Skeletal muscle cell (primary cell): Measurements from ENCODE around the gene KIF18B.
A peak's percentile ranks its signal among the peaks of the same experiment; 100 is the strongest.

Experiments used
- DNase-seq: peaks from one replicate; pipeline ENCODE4 v3.0.0-alpha.2; 2010; ENCODE audit warnings: low read depth
- H3K4me3 ChIP-seq: 2 replicates; pipeline ENCODE4 v1.5.1; 2011; ENCODE audit warnings: low read depth, mild to moderate bottlenecking, control low read depth, low read length, moderate library complexity

Gene KIF18B

DNA sequence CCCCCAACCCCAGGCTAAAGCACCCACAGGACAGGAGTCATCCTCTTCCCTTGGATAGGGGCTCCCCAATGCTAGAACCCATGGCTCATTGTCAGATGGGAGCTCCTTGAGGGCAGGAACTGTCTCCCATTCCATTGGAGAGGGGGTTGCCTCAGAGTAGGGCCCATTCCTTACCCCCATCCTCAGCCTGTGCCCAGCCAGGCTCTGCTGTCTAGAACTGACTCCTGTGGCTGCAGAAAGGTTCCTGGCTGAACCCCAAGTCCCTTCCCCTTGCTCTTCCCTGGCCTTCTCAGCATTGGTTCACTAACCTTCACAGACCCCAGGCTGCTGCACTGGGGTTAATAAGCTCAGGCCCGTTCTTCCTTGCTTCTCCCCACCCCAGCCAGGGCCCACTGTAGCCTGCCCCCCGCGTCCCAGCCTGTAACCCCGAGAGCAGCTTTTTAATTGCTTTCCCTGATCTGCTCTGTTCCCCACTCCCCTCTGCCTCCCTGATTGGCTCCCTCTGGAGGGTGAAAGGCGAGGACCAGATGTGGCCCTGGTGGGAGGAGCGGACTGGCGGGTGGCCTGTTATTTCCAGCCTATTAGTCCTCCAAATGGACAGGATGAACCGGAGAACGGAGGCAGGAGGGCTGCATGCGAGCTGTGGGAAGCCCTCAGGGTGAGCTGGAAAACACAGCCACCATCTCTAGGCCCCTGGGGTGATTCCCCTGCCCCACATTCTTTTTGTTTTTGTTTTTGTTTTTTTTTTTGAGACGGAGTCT, 26.3 kb downstream of the KIF18B start:
- H3K4me3 ChIP-seq = no peak overlapping the region
- no peak for DNase-seq

DNA sequence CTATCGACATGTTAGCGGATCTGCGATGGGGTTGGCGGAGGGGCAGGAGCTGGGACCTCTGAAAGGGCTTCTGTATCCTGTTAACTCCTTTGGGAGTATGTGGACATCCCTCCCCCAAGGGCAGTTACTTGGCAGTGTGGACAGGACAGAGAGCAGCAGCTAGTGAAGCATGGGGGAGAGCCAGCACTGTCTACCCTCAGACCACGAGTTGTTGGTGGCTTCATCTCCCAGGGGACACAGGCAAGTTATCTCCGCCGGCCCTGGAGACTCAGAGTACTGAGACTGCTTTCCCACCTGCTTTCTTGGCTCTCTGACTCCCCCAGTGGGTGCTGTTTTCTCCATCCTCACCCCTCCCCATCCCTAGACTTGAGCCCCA, 27.0 kb downstream of the KIF18B start:
- DNase-seq = no peak
- H3K4me3 ChIP-seq = no peak overlapping the region

DNA sequence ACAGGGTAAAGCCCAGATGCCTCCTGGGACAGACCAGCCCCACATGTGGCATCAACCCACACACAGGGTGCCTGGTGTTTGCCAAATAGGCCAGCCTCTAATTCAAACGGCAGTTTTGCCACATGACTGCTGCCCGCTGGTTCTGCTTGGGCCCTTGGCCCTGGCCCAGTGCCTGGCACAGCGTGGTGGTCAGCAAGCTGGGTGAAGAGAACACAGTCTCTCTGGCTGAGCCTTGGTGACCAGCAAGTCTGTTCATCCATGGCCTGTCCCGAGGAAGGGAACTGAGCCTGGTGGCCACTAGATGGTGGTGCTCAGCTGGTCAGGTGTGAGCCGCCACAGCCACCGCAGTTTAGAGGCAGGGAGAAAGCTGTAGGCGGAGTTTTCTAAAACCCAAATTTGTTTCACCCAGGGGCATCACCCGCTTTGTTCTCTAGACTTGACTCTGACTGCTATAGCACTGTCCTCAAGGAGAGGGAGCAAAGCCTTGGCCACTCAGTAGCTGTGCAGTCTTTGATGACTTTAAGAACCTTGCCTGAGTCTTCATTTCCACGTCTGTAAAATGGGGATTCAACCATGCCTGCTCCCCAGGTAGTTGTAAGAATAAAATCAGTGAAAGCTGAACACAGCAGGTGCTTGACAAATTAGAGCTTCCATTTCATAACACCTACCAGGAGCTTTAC, 27.5 kb downstream of the KIF18B start:
- peak; percentile 36 for DNase-seq

DNA sequence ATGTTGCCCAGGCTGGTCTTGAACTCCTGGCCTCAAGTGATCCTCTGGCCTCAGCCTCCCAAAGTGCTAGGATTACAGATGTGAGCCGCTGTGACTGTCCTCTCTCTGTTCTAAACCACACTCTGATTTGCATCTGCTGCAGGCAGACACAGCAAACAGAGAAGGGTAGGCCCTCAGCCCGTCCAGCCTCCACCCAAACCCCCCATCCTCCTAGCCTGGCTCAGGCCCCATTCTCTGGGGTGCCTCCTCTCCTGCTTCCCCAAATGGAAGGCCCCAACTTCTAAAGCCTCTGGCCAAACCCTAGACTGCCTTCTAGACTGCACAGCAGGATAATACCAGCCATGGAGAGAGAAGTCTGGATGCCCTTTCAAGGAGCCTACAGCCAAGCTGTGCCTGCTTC, 28.2 kb downstream of the KIF18B start:
- H3K4me3 ChIP-seq = no peak overlapping the region
- no peak for DNase-seq

More for the DNA sequence above, 27.5 kb downstream of the KIF18B start:
- no peak overlapping the region for H3K4me3 ChIP-seq

DNA sequence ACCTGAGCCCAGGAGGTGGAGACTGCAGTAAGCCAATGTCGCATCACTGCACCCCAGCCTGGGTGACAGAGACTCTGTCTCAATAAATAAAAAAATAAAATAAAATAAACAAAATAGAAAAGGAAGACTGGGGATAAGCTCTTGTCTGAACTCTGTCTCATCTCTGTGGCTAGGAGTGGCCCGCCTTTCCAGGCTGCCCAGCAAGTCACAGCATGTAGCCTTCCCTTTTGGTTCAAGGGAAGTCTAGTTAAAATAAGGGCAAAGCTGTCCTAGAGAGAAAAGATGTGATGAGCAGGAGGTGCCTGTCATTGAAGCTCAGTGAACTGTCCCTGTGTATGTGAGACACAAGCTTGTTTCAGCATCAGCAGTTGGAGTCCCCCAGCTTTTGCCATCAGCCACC, 29.6 kb downstream of the KIF18B start:
- no peak overlapping the region for H3K4me3 ChIP-seq
- no peak for DNase-seq

DNA sequence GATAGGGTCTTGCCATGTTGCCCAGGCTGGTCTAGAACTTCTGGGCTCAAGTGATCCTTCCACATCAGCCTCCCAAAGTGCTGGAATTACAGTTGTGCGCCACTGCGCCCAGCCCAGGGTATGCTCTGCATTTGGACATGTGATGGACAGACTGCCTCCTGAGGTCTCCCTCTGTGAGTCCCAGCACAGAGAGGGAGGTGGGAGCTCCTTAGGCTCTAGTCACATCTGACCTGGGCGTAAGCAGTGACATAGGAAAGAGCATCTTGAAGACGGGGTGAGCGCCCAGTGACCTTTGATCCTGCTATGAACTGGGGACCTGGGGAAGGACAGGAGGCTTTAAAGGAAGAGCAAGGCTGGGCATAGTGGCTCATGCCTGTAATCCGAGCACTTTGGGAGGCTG, 30.1 kb downstream of the KIF18B start:
- no peak for DNase-seq
- no peak overlapping the region for H3K4me3 ChIP-seq

DNA sequence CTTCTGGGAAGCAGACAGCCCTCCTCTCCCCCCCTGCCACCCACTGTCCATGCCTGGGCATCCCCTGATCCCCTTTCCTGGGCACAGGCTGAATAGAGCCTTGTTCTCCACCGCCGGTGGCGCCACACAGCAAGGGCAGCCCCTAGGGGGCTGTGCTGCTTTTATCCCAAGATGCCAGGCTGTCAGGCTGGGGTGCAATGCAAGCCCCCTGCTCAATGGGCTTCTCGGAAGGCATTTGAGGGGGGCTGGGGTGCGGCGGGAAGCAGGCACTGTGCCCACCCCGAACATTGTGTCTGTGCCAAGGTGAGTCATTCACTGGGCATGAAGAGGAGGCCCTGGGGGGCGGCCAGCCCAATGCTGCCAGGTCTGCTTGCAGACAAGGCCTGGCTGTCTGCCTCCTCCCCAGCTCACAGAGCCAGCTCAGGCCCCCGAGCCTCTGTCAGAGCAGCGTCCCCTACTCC, 30.8 kb downstream of the KIF18B start:
- no peak for DNase-seq
- H3K4me3 ChIP-seq = no peak overlapping the region

DNA sequence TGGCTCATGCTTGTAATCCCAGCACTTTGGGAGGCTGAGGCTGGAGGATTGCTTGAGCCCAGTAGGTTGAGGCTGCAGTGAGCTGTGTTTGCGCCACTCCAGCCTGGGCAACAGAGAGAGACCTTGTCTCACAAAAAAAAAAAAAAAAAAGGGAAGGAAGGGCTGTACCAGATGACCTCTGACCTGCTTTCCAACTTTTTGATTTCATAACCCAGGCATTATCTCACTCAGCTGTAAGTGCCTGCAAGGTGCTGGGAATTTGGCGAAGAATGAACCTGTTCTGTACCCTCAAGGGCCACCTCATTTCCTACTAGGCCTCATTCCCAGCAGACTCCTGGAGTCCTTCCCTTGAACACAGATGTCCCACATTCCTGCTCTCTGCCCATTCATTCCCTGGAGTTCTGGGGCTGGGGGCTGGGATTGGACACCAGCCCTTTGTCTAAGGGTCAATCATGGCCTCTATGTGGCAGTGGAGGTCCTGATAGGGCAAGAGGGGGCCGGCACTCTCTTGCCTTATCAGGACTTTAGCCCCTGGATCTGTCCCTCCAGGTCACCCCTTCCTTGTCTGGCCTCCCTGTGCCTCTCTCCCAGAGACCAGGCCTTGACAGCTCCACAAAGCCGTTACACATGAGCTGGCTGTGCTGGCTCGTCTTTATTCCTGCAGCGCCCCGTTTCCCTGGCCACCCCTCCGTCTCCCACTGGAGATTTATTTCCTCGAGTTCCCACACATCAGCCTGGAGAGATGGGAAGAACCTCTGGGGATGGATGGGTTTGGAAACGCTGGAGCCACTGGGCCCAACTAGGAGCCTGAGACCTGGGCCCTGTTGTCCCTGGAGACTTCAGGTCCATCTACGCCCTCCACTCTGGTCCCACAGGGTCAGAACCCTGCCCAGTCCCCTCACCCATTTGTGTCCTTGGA, 31.5 kb downstream of the KIF18B start:
- no peak for DNase-seq
- H3K4me3 ChIP-seq = no peak overlapping the region

DNA sequence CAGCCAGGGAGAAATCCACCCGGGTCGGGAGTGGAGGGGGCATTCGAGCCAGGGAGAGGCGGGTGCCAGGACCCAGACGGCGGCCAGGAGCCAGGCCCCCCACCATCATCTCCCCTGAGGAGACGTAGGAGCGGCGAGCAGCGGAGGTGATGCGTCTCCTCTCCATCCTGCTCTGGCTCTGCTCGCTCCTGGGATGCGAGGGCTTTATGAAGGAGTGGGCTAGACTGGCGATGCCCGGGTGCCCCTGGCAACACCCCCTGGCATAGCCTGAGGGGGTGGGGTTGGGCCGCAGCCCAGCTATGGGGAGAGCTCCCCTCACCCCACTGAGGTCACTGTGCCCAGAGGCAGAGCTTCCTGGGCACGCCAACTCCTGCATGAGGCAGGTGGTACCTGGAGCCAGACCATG, 32.2 kb downstream of the KIF18B start, which contains the start of gene GFAP:
GFAP (minus strand) TSS at position 180 of the 406 bp plus-strand sequence; CDS start at position 166, 14 bp downstream.
- DNase-seq = no peak
- H3K4me3 ChIP-seq = no peak within 1 kb of the TSS

DNA sequence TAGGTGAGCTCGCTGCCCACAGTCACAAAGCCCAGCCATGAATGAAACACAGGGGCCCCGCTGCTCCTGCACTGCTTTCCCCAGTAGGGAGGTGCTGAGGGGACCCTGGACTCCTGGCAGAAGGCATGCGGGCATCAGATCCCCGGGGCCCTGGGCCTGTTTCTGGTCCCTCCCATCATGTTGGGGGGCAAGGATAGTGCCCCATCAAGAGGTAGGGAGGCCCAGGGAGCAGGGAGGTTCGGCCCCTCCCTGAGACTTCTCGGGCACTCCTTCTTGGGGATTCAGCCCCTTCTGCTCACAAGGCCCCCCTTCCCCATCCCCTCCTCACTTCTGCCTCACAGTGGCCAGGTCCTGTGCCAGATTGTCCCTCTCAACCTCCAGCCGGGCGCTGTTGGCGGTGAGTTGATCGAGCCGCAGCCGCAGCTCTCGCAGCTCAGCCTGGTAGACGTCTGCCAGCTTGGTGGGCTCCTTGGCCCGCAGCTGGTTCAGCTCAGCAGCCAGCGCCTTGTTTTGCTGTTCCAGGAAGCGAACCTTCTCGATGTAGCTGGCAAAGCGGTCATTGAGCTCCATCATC, 32.8 kb downstream of the KIF18B start:
- DNase-seq = no peak
- no peak overlapping the region for H3K4me3 ChIP-seq

DNA sequence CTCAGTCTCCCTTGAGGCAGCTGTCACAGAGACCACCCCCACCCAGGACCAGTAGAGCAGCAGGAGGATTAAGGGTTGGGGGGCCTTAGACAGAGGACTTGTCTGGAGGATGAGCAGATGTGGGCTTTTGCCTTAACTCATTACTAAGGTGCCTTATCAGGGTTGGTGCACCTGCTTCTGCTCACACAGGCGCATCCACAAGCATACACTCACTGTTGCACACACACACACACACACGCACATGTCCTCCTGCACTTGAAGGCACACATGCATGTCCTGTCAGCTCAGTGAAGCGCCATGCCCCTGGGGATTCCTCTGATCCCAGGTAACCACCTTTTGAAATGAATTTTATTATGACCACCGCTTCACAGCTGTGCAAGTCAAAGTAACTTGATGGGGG, 33.4 kb downstream of the KIF18B start:
- DNase-seq = no peak
- H3K4me3 ChIP-seq = no peak overlapping the region

DNA sequence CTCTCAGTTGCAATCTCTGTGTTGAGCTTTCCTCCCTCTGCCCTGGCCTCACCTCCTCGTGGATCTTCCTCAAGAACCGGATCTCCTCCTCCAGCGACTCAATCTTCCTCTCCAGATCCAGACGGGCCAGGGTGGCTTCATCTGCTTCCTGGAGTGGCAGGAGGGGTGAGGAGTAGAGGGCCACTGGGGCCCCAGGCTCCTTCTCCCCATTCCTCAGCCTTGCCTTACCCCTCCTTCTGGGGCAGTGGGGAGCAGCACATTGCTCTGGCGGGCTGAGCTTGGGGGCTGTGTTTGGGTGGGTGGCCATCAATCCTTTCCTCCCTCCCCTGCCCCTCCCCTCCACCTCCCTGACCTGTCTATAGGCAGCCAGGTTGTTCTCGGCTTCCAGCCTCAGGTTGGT, 33.9 kb downstream of the KIF18B start:
- H3K4me3 ChIP-seq = no peak overlapping the region
- DNase-seq = no peak

DNA sequence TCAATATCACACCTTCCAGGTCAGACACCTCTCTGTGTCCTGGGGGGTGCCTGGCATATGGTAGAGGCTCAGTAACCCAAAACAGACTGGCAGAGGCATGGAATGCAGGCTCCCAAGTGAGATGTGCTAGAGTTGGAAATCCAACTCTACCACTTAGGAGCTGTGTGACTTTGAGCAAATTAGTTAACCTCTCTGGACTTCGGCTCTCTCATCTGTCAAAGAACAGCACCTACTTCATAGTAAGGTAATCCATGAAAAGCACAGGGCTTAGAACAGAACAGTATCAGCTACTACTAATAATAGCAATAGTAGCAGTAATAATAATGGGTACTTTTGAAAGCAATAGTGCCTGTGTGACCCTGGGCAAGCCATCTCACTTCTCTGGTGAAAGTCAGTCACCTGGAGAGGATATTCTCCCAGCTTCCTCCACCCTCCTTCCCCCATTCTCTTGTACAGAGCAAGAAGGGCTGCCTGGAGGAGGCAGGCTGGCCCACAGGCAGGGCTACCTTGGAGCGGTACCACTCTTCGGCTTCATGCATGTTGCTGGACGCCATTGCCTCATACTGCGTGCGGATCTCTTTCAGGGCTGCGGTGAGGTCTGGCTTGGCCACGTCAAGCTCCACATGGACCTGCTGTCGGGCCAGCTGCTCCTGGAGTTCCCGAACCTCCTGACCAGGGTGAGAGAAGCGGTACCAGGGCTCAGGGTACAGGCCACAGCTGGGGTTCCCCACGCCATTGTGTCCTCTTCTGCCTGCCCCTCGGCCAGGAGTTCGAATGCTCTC, 34.6 kb downstream of the KIF18B start:
- H3K4me3 ChIP-seq = no peak overlapping the region
- DNase-seq = no peak

DNA sequence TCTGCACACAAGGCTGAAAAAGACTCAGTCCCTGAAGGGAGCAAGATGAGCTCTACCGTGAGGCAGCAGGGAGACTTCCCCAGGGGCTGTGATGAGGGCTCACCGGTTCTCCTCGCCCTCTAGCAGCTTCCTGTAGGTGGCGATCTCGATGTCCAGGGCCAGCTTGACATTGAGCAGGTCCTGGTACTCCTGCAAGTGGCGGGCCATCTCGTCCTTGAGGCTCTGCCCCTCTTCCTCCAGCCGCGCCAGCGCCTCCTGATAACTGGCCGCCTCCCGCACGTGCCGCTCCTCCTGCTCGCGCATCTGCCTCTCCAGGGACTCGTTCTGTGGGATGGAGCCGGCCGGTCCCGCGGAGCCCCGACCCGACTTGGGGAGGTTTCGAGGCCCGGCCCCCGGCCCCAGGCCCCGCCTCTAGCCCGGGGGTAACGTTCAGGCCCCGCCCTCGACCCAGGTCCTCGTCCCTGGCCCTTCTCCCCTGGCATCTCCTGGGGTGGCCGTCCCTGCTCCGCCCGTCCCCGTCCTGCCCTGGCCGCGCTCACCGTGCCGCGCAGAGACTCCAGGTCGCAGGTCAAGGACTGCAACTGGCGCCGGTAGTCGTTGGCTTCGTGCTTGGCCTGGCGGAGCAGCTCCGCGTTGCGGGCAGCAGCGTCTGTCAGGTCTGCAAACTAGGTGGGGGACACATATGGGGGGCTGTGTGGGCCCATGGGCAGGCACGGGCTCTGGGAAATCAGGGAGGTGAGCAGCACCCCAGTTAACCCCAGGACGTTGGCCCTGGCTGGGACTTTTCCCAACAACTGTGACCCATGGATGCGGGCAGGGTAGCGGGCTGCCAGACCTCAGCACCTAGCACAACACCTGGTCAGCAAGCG, 36.2 kb downstream of the KIF18B start:
- DNase-seq = no peak
- no peak overlapping the region for H3K4me3 ChIP-seq

DNA sequence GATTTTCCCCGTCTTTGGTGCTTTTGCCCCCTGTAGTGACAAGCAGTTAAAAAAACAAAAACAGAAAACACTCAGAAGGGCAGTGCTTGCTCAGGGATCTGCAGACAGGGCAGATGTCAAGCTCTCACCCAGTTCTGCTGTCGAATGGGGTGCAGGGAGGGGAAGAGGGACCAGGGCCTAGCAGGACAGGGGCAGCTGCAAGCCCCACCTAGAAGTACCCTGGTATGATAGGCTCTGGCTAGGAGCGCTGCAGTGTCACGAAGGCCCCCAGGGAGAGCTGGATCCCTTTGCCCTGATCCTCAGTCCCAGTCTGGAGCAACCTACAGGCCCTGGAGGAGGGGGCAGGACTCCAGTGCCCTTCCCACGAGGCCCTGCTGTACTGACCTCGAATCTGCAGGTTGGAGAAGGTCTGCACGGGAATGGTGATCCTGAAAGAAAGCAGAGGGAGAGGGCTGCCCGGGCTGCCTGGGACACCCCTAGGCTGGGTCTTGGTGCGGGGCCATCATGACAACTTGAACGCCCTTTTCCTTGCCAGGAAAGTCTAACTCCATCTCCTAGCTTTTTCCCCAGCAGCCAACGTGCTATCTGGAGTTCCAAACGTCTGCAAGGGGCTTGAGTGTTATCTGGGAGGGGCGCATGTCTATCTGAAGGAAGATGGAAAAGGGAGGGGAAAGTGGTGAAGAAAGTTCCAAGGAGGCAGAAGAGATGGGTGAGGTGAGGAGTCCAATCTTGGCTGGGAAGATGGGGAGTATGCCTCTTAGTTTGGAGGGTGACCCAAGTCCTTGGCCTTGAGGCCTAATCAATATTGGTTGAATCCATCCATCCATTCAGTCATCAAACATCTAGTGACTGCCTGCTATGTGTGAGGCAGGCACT, 37.1 kb downstream of the KIF18B start:
- DNase-seq = no peak
- H3K4me3 ChIP-seq = no peak overlapping the region

DNA sequence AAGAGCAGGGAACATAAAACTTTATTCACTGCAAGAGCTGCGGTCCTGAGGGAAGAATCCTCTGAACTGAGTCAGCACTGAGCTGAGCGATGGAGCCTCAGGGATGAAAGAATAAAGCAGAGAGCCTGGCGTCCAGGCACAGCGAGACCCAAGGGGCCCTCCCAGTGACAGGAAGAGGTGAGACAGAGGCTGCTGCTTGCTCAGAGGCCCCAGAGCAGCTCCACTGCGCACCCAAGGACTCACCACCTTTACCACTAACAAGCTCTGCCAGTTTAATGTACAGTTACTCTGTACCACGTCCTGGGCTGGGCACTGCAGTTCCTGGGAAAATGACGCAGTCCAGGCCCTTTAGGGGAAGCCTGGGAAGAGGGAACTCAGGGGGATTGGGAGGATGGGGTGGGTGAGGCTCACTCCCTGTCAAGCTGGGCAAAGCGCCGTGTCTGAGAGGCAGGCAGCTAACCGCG, 37.9 kb downstream of the KIF18B start:
- DNase-seq = peak; percentile 36
- H3K4me3 ChIP-seq = no peak overlapping the region

DNA sequence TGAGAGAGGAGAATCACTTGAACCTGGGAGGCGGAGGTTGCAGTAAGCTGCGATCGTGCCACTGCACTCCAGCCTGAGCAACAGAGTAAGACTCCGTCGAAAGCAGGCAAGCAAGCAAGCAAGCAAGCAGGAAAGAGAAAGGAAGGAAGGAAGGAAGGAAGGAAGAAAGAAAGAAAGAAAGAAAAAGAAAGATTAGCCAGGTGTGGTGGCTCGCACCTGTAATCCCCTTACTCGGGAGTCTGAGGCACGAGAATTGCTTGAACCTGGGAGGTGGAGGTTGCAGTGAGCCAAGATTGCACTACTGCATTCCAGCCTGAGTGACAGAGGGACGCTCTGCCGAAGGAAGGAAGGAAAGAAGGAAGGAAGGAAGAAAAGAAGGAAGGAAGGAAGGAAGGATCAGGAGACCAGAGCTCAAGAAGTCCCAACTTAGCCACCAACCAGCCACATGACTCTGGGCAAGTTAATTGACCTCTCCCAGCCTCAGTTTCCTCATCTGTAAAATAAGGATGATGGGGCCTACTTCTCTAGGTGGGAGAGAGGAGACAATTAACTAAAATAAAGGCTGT, 38.7 kb downstream of the KIF18B start:
- H3K4me3 ChIP-seq = no peak overlapping the region

More for the DNA sequence above, 38.7 kb downstream of the KIF18B start:
- DNase-seq = no peak
